GM12872 (cell line): ENCODE measurements around the gene FAM209A.
"Not testable (repeated sequence)": the region's sequence is repeated elsewhere in the genome, so short reads cannot be mapped to it uniquely, and the experiment has no call there.

Experiments
- CTCF ChIP-seq: IDR thresholded peaks from 3 replicates; pipeline ENCODE4 v1.5.1; 2011; ENCODE audit warnings: low read depth, mild to moderate bottlenecking, low read length, moderate library complexity; ENCODE audit not compliant: insufficient read depth

The FAM209A gene

GRCh38 chr20:56518721-56519398, 5.7 kb upstream of the FAM209A start:
- no peak for TF ChIP-seq CTCF

DNA sequence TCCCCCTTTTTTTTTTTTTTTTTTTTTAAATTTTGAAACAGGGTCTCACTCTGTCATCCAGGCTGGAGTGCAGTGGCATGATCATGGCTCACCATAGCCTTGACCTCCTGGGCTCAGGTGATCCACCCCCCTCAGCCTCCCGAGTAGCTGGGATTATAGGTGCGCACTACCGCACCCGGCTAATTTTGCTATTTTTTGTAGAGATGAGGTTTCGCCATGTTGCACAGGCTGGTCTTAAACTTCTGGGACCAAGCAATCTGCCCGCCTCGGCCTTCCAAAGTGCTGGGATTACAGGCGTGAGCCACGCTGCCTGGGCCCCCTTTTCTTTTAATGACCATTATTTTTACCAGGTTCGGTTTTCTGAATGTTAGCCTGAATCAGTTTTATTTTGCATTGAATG, 5.0 kb upstream of the FAM209A start:
- no peak for TF ChIP-seq CTCF

DNA sequence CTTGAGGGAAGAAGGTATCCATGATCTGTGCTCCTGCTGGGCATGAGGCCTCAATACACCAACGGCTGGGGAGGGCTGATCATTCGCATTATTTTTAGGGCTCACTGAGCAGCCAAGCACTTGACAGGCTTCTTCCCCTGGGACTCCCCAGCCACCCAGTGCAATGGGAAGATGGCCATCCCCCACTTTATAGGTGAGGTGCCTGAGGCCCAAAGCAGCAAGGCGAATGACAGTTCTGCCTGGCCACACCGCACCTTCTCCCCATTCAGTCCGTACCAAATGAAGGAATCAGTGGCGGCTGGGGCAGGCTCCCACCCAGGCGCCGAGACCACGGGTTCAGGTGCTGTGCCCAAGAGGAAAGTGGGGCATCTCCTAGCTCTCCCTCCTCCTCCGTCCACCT, 4.4 kb upstream of the FAM209A start:
- no peak for TF ChIP-seq CTCF

GRCh38 chr20:56522311-56522710, 2.2 kb upstream of the FAM209A start:
- TF ChIP-seq CTCF: no peak

DNA sequence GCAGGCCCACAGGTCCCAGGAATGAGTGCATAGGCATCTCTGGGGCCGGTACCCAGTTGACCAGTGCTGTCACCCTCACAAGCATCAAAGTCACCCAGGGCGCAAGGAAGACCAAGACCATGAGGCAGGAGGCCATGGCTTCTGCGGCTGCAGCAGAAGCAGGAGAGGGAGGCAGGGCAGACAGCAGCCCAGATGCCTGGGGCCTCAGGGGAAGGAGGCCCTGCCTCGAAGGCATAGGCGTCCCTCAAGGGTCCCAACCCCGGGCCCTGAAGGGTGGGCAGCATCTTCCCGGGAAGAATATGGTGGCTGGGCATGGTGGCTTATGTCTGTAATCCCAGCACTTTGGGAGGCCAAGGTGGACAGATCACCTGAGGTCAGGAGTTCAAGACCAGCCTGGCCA, 3.0 kb downstream of the FAM209A start:
- no peak for TF ChIP-seq CTCF

DNA sequence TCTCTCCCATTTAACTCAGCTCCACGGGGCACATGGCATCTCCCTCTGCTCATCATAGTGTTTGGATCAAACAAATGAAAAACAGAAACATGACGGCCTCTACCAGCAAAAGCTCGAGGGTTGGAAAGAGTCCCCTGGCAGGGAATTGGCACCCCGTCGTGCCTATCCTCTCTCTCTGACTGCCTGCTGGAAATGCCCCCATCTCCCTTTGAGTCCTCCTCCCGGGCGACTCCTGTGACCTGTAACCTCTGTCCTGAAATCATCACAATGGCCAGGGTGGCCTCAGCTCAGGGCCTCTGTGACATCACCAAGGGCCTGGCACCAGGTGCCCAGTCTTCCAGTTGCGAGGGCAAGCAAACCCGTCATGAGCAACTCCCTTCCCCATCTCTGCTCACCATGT, 8.4 kb downstream of the FAM209A start, which contains the start of gene FAM209B:
FAM209B (plus strand) TSS at position 301 of the 400 bp plus-strand sequence; CDS start at position 397, 96 bp downstream.
- not testable (repeated sequence) for TF ChIP-seq CTCF

- TF ChIP-seq CTCF: no peak
Observed at GRCh38 chr20:56537997-56538396, 13.5 kb downstream of the FAM209A start.
